KOPT-K1 (cell line): ENCODE results near the gene YDJC.
"Not testable (repeated sequence)": the region's sequence is repeated elsewhere in the genome, so short reads cannot be mapped to it uniquely, and the experiment has no call there.

ENCODE experiments used
- H3K27ac ChIP-seq: fragments of 200-600 bp; sonication (generic); 2 replicates; pipeline ENCODE4 v1.5.1; 2016; ENCODE audit warnings: antibody characterized with exemption, mild to moderate bottlenecking, low read depth, low read length; ENCODE audit not compliant: poor library complexity, severe bottlenecking
- H3K36me3 ChIP-seq: fragments of 200-600 bp; sonication (generic); 2 replicates; pipeline ENCODE4 v1.5.1; 2017; ENCODE audit warnings: antibody characterized with exemption, mild to moderate bottlenecking, low read length, moderate library complexity; ENCODE audit not compliant: insufficient read depth
- H3K9me3 ChIP-seq: fragments of 200-600 bp; sonication (generic); 2 replicates; pipeline ENCODE4 v1.5.1; 2017; ENCODE audit warnings: antibody characterized with exemption, low read length, mild to moderate bottlenecking; ENCODE audit not compliant: insufficient read depth, poor library complexity, severe bottlenecking

Gene YDJC

GRCh38 chr22:21590809-21591641 lies 38.8 kb downstream of the YDJC start:
- Histone ChIP-seq H3K9me3 (no peaks in the 10 kb centered on the region), H3K36me3 (peaks cover 73% of the 10 kb centered on the region), H3K27ac (no peak overlapping the region)

- Histone ChIP-seq H3K9me3 (no peaks in the 10 kb centered on the region), H3K27ac (no peak overlapping the region), H3K36me3 (peaks cover 67% of the 10 kb centered on the region)
These were observed 40.4 kb downstream of the YDJC start for GRCh38 chr22:21589396-21589795.

DNA sequence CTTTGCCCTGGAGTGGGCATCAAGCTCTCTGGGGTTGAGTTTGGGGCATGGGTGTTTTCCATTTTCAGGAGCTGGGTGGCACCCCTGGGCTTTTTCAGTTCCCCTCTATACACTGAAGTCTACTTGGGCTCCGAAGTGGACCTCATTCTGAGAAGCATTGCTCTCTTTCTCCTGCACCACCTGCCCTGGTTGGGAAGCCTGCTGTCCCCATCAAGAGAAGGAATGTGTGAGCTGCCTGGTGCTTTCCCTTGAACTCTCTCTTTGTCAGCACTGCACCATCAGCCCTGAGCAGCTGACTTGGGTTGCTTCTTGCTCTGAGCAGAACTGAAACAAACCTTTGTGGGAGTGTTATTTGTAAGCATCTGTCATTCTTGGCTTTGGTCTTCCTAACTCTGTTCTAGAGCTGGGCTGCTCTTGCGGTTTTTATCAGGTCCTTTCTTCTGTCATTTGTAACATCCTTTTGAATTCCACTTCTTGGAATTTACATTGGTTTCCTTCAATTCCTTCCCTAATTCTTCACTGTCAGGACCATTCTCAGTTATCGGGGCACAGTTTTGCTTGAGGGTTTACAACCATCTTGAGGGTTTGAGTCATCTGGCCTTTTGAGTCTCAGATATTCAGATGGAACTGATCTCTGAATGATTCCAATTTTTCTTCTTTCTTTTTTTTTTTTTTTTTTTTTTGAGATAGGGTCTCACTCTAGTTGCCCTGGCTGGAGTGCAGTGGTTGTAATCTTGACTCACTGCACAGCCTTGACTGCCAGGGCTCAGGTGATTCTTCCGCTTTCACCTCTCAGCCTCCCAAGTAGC lies 41.8 kb downstream of the YDJC start:
- Histone ChIP-seq H3K9me3 (no peaks in the 10 kb centered on the region), H3K27ac (no peak overlapping the region), H3K36me3 (peaks cover 59% of the 10 kb centered on the region)

DNA sequence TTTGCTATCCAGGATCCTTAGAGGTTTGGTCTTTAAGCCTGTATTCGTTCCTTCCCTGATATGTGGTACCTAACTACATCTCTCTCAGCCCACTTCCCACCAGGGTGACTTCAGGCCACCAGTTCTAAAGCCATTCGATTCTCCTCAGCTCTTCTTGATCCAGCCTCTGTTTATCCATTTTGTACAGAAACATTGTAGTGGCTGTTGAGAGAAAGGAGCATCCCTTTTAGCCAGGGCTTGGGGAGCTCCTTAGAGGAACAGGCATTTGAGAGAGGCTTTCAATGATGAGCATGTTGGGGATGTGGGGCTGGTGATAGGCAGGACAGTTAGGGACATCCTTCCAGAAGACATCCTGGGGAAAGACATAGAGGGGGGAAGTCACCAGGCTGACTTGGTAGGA lies 44.4 kb downstream of the YDJC start:
- H3K36me3 ChIP-seq, result peaks cover 36% of the 10 kb centered on the region
- no peak overlapping the region for H3K27ac ChIP-seq
- no peaks in the 10 kb centered on the region for H3K9me3 ChIP-seq

DNA sequence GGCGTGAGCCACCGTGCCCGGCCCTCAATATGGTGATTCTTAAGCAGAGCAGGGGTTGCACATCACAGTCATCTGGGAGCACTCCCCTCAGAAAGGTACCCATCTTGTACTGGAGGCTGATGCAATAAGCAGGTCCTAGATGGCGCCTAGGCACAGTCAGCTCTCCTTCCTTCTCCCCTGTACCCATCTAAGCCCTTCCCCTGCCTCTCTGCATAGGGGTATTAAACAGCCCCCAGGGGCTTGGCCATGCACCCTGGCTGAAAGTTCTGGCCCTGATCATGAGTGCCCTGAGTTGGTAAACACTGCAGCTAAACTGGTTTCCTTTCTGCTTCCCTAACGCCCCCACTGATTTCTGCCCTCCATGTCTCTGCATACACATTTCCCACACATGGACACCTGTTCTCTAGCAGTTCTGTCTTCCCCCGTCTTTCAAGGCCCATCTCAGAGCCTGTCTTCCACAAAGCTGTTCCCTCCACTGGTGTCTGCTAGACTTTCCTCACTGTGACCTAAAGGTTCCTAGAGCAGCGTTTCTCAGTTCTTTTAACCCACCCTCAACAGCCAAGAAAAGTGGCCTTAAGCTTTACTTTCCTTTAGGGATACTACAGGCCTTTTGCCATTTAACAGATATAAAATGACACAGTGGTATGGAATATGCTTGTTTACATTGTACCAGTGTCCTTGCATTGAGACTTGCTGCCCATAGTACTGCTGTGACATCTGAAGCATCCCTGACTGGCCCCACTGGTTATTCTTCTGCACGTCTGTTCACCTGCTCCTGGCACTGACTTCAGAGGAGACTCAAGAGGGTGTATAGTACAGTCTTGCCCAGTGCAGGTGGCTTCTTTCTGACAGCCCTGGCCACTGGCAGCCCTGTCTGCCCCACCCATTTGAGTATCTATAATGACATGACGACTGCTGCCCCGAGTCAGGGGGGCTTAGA lies 46.8 kb downstream of the YDJC start:
- Histone ChIP-seq H3K27ac (no peak overlapping the region), H3K9me3 (no peaks in the 10 kb centered on the region), H3K36me3 (peaks cover 32% of the 10 kb centered on the region)

GRCh38 chr22:21581009-21581713 lies 48.7 kb downstream of the YDJC start:
- peaks cover 34% of the 10 kb centered on the region; the same call in 1 of the 2 replicates for H3K36me3 ChIP-seq
- H3K27ac ChIP-seq, H3K9me3 ChIP-seq: not testable (repeated sequence)

- H3K27ac ChIP-seq, H3K9me3 ChIP-seq: not testable (repeated sequence)
- H3K36me3 ChIP-seq, result peaks cover 34% of the 10 kb centered on the region; the same call in 1 of the 2 replicates
These were observed 49.2 kb downstream of the YDJC start for GRCh38 chr22:21580623-21581007.

DNA sequence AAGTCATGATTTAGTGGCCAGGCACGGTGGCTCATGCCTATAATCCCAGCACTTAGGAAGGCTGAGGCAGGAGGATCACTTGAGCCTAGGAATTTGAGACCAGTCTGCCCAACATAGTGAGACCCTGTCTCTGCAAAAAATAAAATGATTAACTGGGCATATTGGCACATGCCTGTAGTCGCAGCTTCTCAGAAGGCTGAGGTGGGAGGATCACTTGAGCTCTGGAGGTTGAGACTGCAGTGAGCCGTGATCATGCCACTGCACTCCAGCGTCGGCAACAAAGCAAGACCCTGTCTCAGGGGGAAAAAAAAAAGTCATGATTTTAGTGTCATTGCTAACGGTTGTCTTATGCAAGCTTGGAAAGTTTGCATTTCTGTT lies 50.4 kb downstream of the YDJC start:
- Histone ChIP-seq H3K9me3 (no peaks in the 10 kb centered on the region), H3K36me3 (peaks cover 24% of the 10 kb centered on the region; the same call in 1 of the 2 replicates), H3K27ac (no peak overlapping the region)
